ENCODE measurements around the gene CLDN5. TPM values are rescaled to one million over a fixed set of nuclear protein-coding genes. Genes with fewer than 3 reads are reported as not detected.
A peak's percentile ranks its signal among the peaks of the same experiment; 100 is the strongest.

CLDN5 gene
- total and polyA plus RNA-seq, 4 experiments from 2014 or later = 0.18 to 0.72 TPM; not detected in 2

DNA sequence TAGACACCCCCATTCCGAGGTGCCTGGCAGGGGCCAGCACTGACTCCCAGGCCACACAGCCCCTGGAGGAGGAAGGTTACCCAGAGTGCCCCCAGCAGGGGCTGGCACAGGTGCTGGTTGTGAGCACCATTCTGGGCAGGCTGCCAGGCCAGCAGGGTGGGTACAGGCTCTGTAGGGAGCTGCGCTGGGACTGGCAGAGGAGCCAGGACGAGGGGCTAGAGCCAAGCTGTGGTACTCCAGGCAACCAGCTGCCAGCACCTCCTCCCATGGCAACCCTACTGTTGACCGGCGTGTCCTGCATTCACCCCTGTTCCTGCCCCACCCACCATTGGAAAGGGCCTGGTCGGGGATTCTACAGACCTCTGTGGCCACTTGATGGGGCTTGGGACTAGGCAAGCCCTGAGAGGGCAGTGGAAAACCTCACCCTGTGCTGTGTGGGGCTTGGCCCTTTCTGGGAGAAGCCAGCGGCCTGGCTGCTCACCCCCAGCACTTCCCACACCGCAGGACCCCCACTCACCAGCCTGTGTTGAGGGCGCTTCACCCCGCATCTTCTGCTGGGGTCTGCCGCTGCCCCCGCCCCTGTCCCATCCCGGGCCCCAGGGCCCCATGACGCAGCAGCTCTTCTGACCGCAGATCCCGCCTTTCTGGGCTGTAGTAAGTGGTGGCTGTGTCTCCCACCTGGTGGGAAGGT is 1.9 kb downstream of the CLDN5 start:
- H3K4me3 Mint-ChIP-seq = no peak overlapping the region
- Histone ChIP-seq H3K9me3 (ENCODE audit: control insufficient read depth in 1 of 2, low read length in 2 of 2) (no peaks in the 10 kb centered on the region), H3K4me1 (ENCODE audit: insufficient read depth, low read length) (no peaks in the 10 kb centered on the region), H3K27me3 (ENCODE audit: insufficient read depth, low read length) (peaks cover 7% of the 10 kb centered on the region), H3K27ac (ENCODE audit: low read depth, low read length) (no peak overlapping the region), H3K36me3 (ENCODE audit: insufficient read depth, low read length) (no peaks in the 10 kb centered on the region), H3K4me3 (ENCODE audit: low read length in 2 of 2) (no peak overlapping the region)
- intact Hi-C loops (cut with micrococcal nuclease) = no loop called here
- H3K4me1 Mint-ChIP-seq = peaks cover 0 to 5% (median 2%) of the 10 kb centered on the region in 4 donors
- H3K9me3 Mint-ChIP-seq = no peaks in the 10 kb centered on the region
- POLR2A ChIA-PET (ENCODE audit: partially characterized antibody) = no interaction called here
- H3K36me3 Mint-ChIP-seq = no peaks in the 10 kb centered on the region
- no peak overlapping the region for H3K27ac Mint-ChIP-seq
- no peak for DNase-seq
- peaks cover 12 to 21% of the 10 kb centered on the region in 2 donors for H3K27me3 Mint-ChIP-seq
- CTCF ChIA-PET (ENCODE audit: partially characterized antibody) = no interaction called here

- intact Hi-C loops (cut with micrococcal nuclease) = no loop called here
- H3K4me3 ChIP-seq (ENCODE audit: low read length in 2 of 2) = no peak overlapping the region
- Mint-ChIP-seq H3K27me3 (peaks cover 3 to 10% of the 10 kb centered on the region in 2 donors), H3K9me3 (no peaks in the 10 kb centered on the region), H3K27ac (no peak overlapping the region), H3K4me1 (peaks cover 0 to 5% (median 2%) of the 10 kb centered on the region in 4 donors), H3K36me3 (no peaks in the 10 kb centered on the region), H3K4me3 (no peak overlapping the region)
- peaks cover 7% of the 10 kb centered on the region for H3K27me3 ChIP-seq (ENCODE audit: insufficient read depth, low read length)
- ChIA-PET CTCF (ENCODE audit: partially characterized antibody) (no interaction called here), POLR2A (ENCODE audit: partially characterized antibody) (no interaction called here)
- no peaks in the 10 kb centered on the region for H3K9me3 ChIP-seq (ENCODE audit: control insufficient read depth in 1 of 2, low read length in 2 of 2)
- H3K36me3 ChIP-seq (ENCODE audit: insufficient read depth, low read length) = no peaks in the 10 kb centered on the region
- H3K27ac ChIP-seq (ENCODE audit: low read depth, low read length) = no peak overlapping the region
- H3K4me1 ChIP-seq (ENCODE audit: insufficient read depth, low read length) = no peaks in the 10 kb centered on the region
- no peak for DNase-seq
Observed at GRCh38 chr22:19520566-19521305, 3.5 kb downstream of the CLDN5 start.

- H3K36me3 ChIP-seq (ENCODE audit: insufficient read depth, low read length) = no peaks in the 10 kb centered on the region
- H3K27ac Mint-ChIP-seq = no peak overlapping the region
- no peaks in the 10 kb centered on the region for H3K9me3 ChIP-seq (ENCODE audit: control insufficient read depth in 1 of 2, low read length in 2 of 2)
- no peak overlapping the region for H3K4me3 ChIP-seq (ENCODE audit: low read length in 2 of 2)
- H3K9me3 Mint-ChIP-seq = no peaks in the 10 kb centered on the region
- no peak overlapping the region for H3K4me3 Mint-ChIP-seq
- H3K27me3 ChIP-seq (ENCODE audit: insufficient read depth, low read length) = peaks cover 2% of the 10 kb centered on the region
- H3K27me3 Mint-ChIP-seq = peaks cover 2 to 8% of the 10 kb centered on the region in 2 donors
- intact Hi-C loops (cut with micrococcal nuclease) = no loop called here
- ChIA-PET POLR2A (ENCODE audit: partially characterized antibody) (no interaction called here), CTCF (ENCODE audit: partially characterized antibody) (no interaction called here)
- no peaks in the 10 kb centered on the region for H3K4me1 ChIP-seq (ENCODE audit: insufficient read depth, low read length)
- no peak for DNase-seq
- H3K4me1 Mint-ChIP-seq = peaks cover 0 to 5% (median 2%) of the 10 kb centered on the region in 4 donors
- no peak overlapping the region for H3K27ac ChIP-seq (ENCODE audit: low read depth, low read length)
- no peaks in the 10 kb centered on the region for H3K36me3 Mint-ChIP-seq
Observed at GRCh38 chr22:19520007-19520406, 4.2 kb downstream of the CLDN5 start.

GRCh38 chr22:19519041-19519926 is 4.9 kb downstream of the CLDN5 start:
- H3K27ac Mint-ChIP-seq = no peak overlapping the region
- Histone ChIP-seq H3K9me3 (ENCODE audit: control insufficient read depth in 1 of 2, low read length in 2 of 2) (no peaks in the 10 kb centered on the region), H3K4me1 (ENCODE audit: insufficient read depth, low read length) (no peaks in the 10 kb centered on the region), H3K36me3 (ENCODE audit: insufficient read depth, low read length) (no peaks in the 10 kb centered on the region), H3K27ac (ENCODE audit: low read depth, low read length) (no peak overlapping the region), H3K27me3 (ENCODE audit: insufficient read depth, low read length) (no peaks in the 10 kb centered on the region), H3K4me3 (ENCODE audit: low read length in 2 of 2) (no peak overlapping the region)
- no peak overlapping the region for H3K4me3 Mint-ChIP-seq
- peaks cover 2 to 3% of the 10 kb centered on the region in 2 donors for H3K27me3 Mint-ChIP-seq
- ChIA-PET CTCF (ENCODE audit: partially characterized antibody) (no interaction called here), POLR2A (ENCODE audit: partially characterized antibody) (no interaction called here)
- peaks cover 0 to 4% (median 0%) of the 10 kb centered on the region in 4 donors for H3K4me1 Mint-ChIP-seq
- H3K9me3 Mint-ChIP-seq = peaks cover 0 to 5% (median 0%) of the 10 kb centered on the region in 8 donors
- intact Hi-C loops (cut with micrococcal nuclease) = no loop called here
- H3K36me3 Mint-ChIP-seq = no peaks in the 10 kb centered on the region
- DNase-seq = no peak

GRCh38 chr22:19518635-19519034 is 5.6 kb downstream of the CLDN5 start:
- CTCF ChIA-PET (ENCODE audit: partially characterized antibody) = no interaction called here
- peak overlapping the region in 1 of 7 donors; percentile 30 for H3K27ac Mint-ChIP-seq

GRCh38 chr22:19517919-19518611 is 6.1 kb downstream of the CLDN5 start:
- no peak overlapping the region for H3K27ac ChIP-seq (ENCODE audit: low read depth, low read length)
- no peaks in the 10 kb centered on the region for H3K9me3 ChIP-seq (ENCODE audit: control insufficient read depth in 1 of 2, low read length in 2 of 2)
- H3K4me3 Mint-ChIP-seq = no peak overlapping the region
- peaks cover 0 to 13% (median 4%) of the 10 kb centered on the region in 8 donors for H3K9me3 Mint-ChIP-seq
- H3K4me1 Mint-ChIP-seq = no peaks in the 10 kb centered on the region
- no peaks in the 10 kb centered on the region for H3K4me1 ChIP-seq (ENCODE audit: insufficient read depth, low read length)
- H3K36me3 ChIP-seq (ENCODE audit: insufficient read depth, low read length) = no peaks in the 10 kb centered on the region
- no peak overlapping the region for H3K27ac Mint-ChIP-seq
- intact Hi-C loops (cut with micrococcal nuclease) = no loop called here
- DNase-seq = no peak
- peaks cover 2% of the 10 kb centered on the region in 2 donors for H3K27me3 Mint-ChIP-seq
- POLR2A ChIA-PET (ENCODE audit: partially characterized antibody) = no interaction called here
- H3K4me3 ChIP-seq (ENCODE audit: low read length in 2 of 2) = no peak overlapping the region
- no peaks in the 10 kb centered on the region for H3K27me3 ChIP-seq (ENCODE audit: insufficient read depth, low read length)
- peaks cover 0 to 6% of the 10 kb centered on the region in 2 donors for H3K36me3 Mint-ChIP-seq
- CTCF ChIA-PET (ENCODE audit: partially characterized antibody) = no interaction called here

More at GRCh38 chr22:19518635-19519034, 5.6 kb downstream of the CLDN5 start:
- intact Hi-C loops (cut with micrococcal nuclease) = no loop called here
- Mint-ChIP-seq H3K9me3 (peaks cover 0 to 10% (median 3%) of the 10 kb centered on the region in 8 donors), H3K27me3 (peaks cover 2 to 3% of the 10 kb centered on the region in 2 donors), H3K36me3 (peaks cover 0 to 5% of the 10 kb centered on the region in 2 donors), H3K4me3 (no peak overlapping the region), H3K4me1 (peaks cover 0 to under 1% (median 0%) of the 10 kb centered on the region in 4 donors)
- Histone ChIP-seq H3K27me3 (ENCODE audit: insufficient read depth, low read length) (no peaks in the 10 kb centered on the region), H3K36me3 (ENCODE audit: insufficient read depth, low read length) (no peaks in the 10 kb centered on the region), H3K4me3 (ENCODE audit: low read length in 2 of 2) (no peak overlapping the region), H3K4me1 (ENCODE audit: insufficient read depth, low read length) (no peaks in the 10 kb centered on the region), H3K9me3 (ENCODE audit: control insufficient read depth in 1 of 2, low read length in 2 of 2) (no peaks in the 10 kb centered on the region), H3K27ac (ENCODE audit: low read depth, low read length) (no peak overlapping the region)
- no peak for DNase-seq
- POLR2A ChIA-PET (ENCODE audit: partially characterized antibody) = no interaction called here

All from CD4-positive, alpha-beta memory T cell (primary cell).